RWPE2 (cell line): Measurements from ENCODE around the gene EVL.

Experiments used
- ATAC-seq: fragments of 200-7000 bp; cut with Tn5 transposase; 3 replicates; pipeline ENCODE4 v1.9.1; 2021; ENCODE audit warnings: low read depth
- DNase-seq: peaks from one replicate; pipeline ENCODE4 v3.0.0-alpha.2; 2020; ENCODE audit warnings: low spot score
- H3K27ac ChIP-seq: fragments of 450-650 bp; 2 replicates; pipeline ENCODE4 v1.5.1; 2017; ENCODE audit warnings: mild to moderate bottlenecking; ENCODE audit not compliant: poor library complexity, severe bottlenecking
- H3K27me3 ChIP-seq: fragments of 250-450 bp; sonication (Bioruptor Pico); 2 replicates; pipeline ENCODE4 v1.5.1; 2021; ENCODE audit warnings: mild to moderate bottlenecking, moderate library complexity; ENCODE audit not compliant: insufficient read depth, poor library complexity, severe bottlenecking
- H3K36me3 ChIP-seq: fragments of 250-450 bp; sonication (Bioruptor Pico); 2 replicates; pipeline ENCODE4 v1.5.1; 2020; ENCODE audit warnings: low read depth, mild to moderate bottlenecking, moderate library complexity
- H3K4me1 ChIP-seq: fragments of 250-450 bp; sonication (Bioruptor Pico); 2 replicates; pipeline ENCODE4 v1.5.1; 2021; ENCODE audit warnings: mild to moderate bottlenecking, moderate library complexity; ENCODE audit not compliant: insufficient read depth, poor library complexity, severe bottlenecking
- H3K4me3 ChIP-seq: fragments of 250-450 bp; sonication (Bioruptor Pico); 2 replicates; pipeline ENCODE4 v1.5.1; 2021; ENCODE audit warnings: mild to moderate bottlenecking, moderate library complexity; ENCODE audit not compliant: severe bottlenecking
- H3K9me3 ChIP-seq: fragments of 250-450 bp; sonication (Bioruptor Pico); 2 replicates; pipeline ENCODE4 v1.5.1; 2021; ENCODE audit warnings: mild to moderate bottlenecking, moderate library complexity; ENCODE audit not compliant: severe bottlenecking
- CTCF ChIP-seq: fragments of 450-650 bp; IDR thresholded peaks from one replicate; pipeline ENCODE4 v1.5.1; 2017; ENCODE audit warnings: mild to moderate bottlenecking, moderate library complexity; ENCODE audit not compliant: poor library complexity, severe bottlenecking

EVL gene

GRCh38 chr14:100119251-100119650 lies 54.0 kb downstream of the EVL start:
- H3K9me3 ChIP-seq: no peaks in the 10 kb centered on the region
- H3K36me3 ChIP-seq: no peaks in the 10 kb centered on the region
- H3K4me1 ChIP-seq: no peaks in the 10 kb centered on the region
- no peak overlapping the region for H3K4me3 ChIP-seq
- no peak for DNase-seq
- ATAC-seq: no peak
- no peak overlapping the region for H3K27ac ChIP-seq
- TF ChIP-seq CTCF: no peak
- no peaks in the 10 kb centered on the region for H3K27me3 ChIP-seq

GRCh38 chr14:100120522-100121269 lies 55.5 kb downstream of the EVL start:
- no peak overlapping the region for H3K27ac ChIP-seq
- ATAC-seq: no peak
- no peaks in the 10 kb centered on the region for H3K36me3 ChIP-seq

GRCh38 chr14:100121643-100122480 lies 56.6 kb downstream of the EVL start:
- Histone ChIP-seq H3K4me3 (no peak overlapping the region), H3K4me1 (no peaks in the 10 kb centered on the region), H3K27me3 (no peaks in the 10 kb centered on the region), H3K27ac (no peak overlapping the region), H3K9me3 (no peaks in the 10 kb centered on the region), H3K36me3 (no peaks in the 10 kb centered on the region)
- TF ChIP-seq CTCF: no peak
- DNase-seq (no peak), ATAC-seq (no peak)

More at GRCh38 chr14:100120522-100121269, 55.5 kb downstream of the EVL start:
- DNase-seq: no peak
- H3K4me1 ChIP-seq: no peaks in the 10 kb centered on the region
- TF ChIP-seq CTCF: no peak
- H3K9me3 ChIP-seq: no peaks in the 10 kb centered on the region
- no peak overlapping the region for H3K4me3 ChIP-seq
- no peaks in the 10 kb centered on the region for H3K27me3 ChIP-seq

GRCh38 chr14:100122481-100123223 lies 57.4 kb downstream of the EVL start:
- Histone ChIP-seq H3K4me1 (no peaks in the 10 kb centered on the region), H3K36me3 (no peaks in the 10 kb centered on the region), H3K4me3 (no peak overlapping the region), H3K27ac (no peak overlapping the region), H3K9me3 (no peaks in the 10 kb centered on the region), H3K27me3 (no peaks in the 10 kb centered on the region)
- ATAC-seq (no peak), DNase-seq (no peak)
- TF ChIP-seq CTCF: no peak
